RPMI8226 (cell line): ENCODE measurements around the gene WEE1.

Source experiments
- DNase-seq: peaks from one replicate; pipeline ENCODE4 v3.0.0-alpha.2; 2015

WEE1 gene

GRCh38 chr11:9625162-9625561, 51.7 kb downstream of the WEE1 start:
- DNase-seq, result no peak

- DNase-seq, result no peak
Measured at GRCh38 chr11:9625728-9626127, 52.3 kb downstream of the WEE1 start.

DNA sequence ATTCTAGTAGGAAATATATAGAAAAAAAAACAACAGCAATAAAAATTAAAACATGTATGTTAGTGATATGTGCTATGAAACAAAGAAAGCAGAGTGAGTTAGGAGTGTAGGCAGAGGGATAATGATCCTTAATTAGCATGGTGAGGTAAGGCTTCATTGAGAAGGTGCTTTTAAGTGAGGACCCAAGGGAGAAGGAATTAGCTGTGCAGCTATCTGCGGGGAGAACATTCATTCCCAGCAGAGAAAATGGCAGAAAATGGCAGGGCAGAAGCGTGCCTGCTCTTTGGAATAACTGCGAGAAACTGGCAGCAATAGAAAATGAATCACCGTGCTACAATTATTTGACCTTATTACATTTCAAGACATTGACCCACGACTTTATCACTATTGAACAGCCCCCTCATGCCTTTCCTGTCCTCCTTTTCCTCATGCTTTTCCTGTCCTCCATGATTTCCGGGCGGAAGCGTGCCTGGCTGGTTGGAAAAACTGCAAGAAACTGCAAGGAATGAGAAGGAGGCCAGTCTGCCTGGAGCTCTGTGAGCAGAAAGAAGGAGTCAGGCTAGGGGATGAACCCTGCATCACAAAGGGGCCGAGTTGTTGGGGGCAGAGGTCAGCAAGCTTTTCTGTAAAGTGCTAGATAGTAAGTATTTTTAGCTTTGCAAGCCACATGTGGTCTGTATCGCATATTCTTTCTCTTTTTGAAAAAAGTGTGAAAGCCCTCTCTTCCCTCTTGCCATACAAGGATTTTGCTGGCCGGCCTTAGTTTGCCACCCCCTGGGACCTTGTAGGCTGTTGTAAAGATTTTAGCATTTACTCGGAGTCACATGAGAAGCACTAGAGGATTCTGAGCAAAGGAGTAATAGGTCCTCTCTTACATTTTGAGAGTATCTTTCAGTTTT, 53.3 kb downstream of the WEE1 start:
- DNase-seq, result no peak

GRCh38 chr11:9629064-9629463, 55.6 kb downstream of the WEE1 start:
- no peak for DNase-seq

DNA sequence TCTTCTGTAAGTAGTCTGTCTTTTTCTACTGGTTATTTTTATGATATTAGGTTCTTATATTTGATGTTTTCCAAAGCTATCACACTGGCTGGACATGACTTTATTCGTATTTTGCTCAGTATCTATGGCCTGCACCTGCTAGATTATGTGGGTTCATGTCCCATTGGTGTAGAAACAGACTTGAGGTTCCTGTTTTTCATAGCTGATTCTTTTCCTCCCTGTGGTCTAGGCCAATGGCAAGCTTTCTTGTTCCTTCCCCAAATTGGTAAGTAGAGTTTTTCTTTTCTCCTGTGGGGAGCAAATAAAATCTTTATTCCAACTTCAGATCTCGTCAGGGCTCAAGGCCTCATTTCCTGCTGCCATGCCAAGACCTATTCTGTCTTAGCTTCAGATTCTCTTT, 60.2 kb downstream of the WEE1 start:
- DNase-seq, result no peak

- no peak for DNase-seq
Measured at GRCh38 chr11:9636691-9637090, 63.2 kb downstream of the WEE1 start.

DNA sequence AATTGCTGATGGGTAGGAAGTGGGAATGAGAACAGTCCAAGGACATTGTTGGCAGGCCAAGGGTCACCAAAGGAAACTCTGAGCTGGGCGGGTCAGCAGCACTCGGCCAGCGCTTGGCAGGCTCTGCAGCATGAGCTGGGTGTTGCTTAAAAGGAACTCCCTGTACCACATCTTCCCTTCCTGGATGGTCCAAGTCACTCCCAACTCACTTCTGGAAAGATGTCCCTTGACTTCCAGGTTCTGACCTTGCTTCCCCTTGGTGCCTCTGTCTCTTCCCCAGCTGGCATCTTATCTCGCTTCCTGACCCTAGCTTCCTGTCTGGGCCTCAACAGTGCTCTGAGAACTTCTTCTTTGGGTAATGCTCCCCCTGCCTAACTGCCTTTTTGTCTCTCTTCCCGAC, 65.6 kb downstream of the WEE1 start:
- no peak for DNase-seq
